ENCODE data around the gene SPATA46. TPM values are rescaled to one million over a fixed set of nuclear protein-coding genes. Genes with fewer than 3 reads are reported as not detected.
A peak's percentile ranks its signal among the peaks of the same experiment; 100 is the strongest.

The SPATA46 gene
- total RNA-seq, 1 experiment from 2014 or later: not detected

GRCh38 chr1:162386292-162387225 is 9.9 kb upstream of the SPATA46 start:
- H3K36me3 ChIP-seq (replicated peaks; ENCODE audit: control insufficient read depth, insufficient read depth, low read length): peaks cover 2% of the 10 kb centered on the region
- H3K4me3 ChIP-seq (ENCODE audit: insufficient read depth, low read depth, low read length): no peak overlapping the region
- no peaks in the 10 kb centered on the region for H3K27me3 ChIP-seq (ENCODE audit: control insufficient read depth, insufficient read depth, low read length)
- peak; percentile 7 for DNase-seq

DNA sequence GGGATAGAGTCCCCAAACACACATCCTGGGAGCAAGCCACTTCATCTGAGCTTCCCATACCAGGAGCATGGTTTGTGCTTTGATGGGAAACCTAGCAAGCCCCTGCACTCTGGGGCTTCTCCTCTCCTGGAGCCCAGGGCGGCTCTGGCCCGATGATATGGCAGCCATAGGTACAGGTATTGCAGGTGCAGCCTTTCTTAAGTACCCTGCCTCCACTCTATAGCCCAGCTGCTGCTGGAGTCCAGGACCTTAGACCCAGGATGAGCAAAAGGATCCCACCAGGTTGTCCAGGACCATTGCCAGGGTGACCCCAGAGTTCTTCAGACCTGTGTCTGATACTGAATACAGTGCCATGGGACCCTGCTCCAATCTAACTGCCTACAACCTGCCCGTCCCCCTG is 9.0 kb upstream of the SPATA46 start:
- peaks cover 2% of the 10 kb centered on the region for H3K36me3 ChIP-seq (replicated peaks; ENCODE audit: control insufficient read depth, insufficient read depth, low read length)
- H3K27me3 ChIP-seq (ENCODE audit: control insufficient read depth, insufficient read depth, low read length): no peaks in the 10 kb centered on the region
- DNase-seq: peak; percentile 6
- no peak overlapping the region for H3K4me3 ChIP-seq (ENCODE audit: insufficient read depth, low read depth, low read length)

DNA sequence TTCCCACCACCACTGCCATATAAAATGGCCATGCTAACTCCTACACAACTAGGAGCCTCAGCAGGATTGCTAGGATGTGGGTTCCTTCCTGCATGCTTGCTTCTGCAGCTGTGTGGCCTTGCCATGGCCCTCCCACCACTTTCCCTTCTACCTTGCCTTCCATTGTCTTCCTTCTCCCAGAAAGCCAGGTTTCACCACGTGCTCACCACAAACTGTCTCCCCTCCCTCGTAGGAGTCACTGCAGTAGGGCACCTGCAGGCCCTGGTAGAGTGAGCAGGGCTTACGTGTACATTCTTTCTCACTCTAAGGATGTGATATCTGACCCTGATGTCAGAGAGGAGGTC is 8.6 kb upstream of the SPATA46 start:
- H3K4me3 ChIP-seq (ENCODE audit: insufficient read depth, low read depth, low read length): no peak overlapping the region
- peaks cover 2% of the 10 kb centered on the region for H3K36me3 ChIP-seq (replicated peaks; ENCODE audit: control insufficient read depth, insufficient read depth, low read length)
- H3K27me3 ChIP-seq (ENCODE audit: control insufficient read depth, insufficient read depth, low read length): no peaks in the 10 kb centered on the region
- no peak for DNase-seq

- peak; percentile 31 for DNase-seq
- no peaks in the 10 kb centered on the region for H3K27me3 ChIP-seq (ENCODE audit: control insufficient read depth, insufficient read depth, low read length)
These were observed 8.1 kb upstream of the SPATA46 start for GRCh38 chr1:162384601-162385279.

GRCh38 chr1:162384116-162384515 is 7.5 kb upstream of the SPATA46 start:
- peak; percentile 14 for DNase-seq
- Histone ChIP-seq H3K36me3 (replicated peaks; ENCODE audit: control insufficient read depth, insufficient read depth, low read length) (peaks cover 2% of the 10 kb centered on the region), H3K4me3 (ENCODE audit: insufficient read depth, low read depth, low read length) (no peak overlapping the region), H3K27me3 (ENCODE audit: control insufficient read depth, insufficient read depth, low read length) (no peaks in the 10 kb centered on the region)

More at GRCh38 chr1:162384601-162385279, 8.1 kb upstream of the SPATA46 start:
- H3K36me3 ChIP-seq (replicated peaks; ENCODE audit: control insufficient read depth, insufficient read depth, low read length): peaks cover 2% of the 10 kb centered on the region
- H3K4me3 ChIP-seq (ENCODE audit: insufficient read depth, low read depth, low read length): no peak overlapping the region

- DNase-seq: peak; percentile 19
- H3K4me3 ChIP-seq (ENCODE audit: insufficient read depth, low read depth, low read length): no peak overlapping the region
- H3K27me3 ChIP-seq (ENCODE audit: control insufficient read depth, insufficient read depth, low read length): no peaks in the 10 kb centered on the region
- peaks cover 2% of the 10 kb centered on the region for H3K36me3 ChIP-seq (replicated peaks; ENCODE audit: control insufficient read depth, insufficient read depth, low read length)
These were observed 6.9 kb upstream of the SPATA46 start for GRCh38 chr1:162383516-162383915.

- DNase-seq: no peak
- H3K4me3 ChIP-seq (ENCODE audit: insufficient read depth, low read depth, low read length): no peak overlapping the region
These were observed 6.4 kb upstream of the SPATA46 start for GRCh38 chr1:162383091-162383490.

GRCh38 chr1:162381941-162382750 is 5.5 kb upstream of the SPATA46 start:
- peaks cover 2% of the 10 kb centered on the region for H3K36me3 ChIP-seq (replicated peaks; ENCODE audit: control insufficient read depth, insufficient read depth, low read length)
- no peak overlapping the region for H3K4me3 ChIP-seq (ENCODE audit: insufficient read depth, low read depth, low read length)
- peak; percentile 20 for DNase-seq
- H3K27me3 ChIP-seq (ENCODE audit: control insufficient read depth, insufficient read depth, low read length): no peaks in the 10 kb centered on the region

More at GRCh38 chr1:162383091-162383490, 6.4 kb upstream of the SPATA46 start:
- Histone ChIP-seq H3K27me3 (ENCODE audit: control insufficient read depth, insufficient read depth, low read length) (no peaks in the 10 kb centered on the region), H3K36me3 (replicated peaks; ENCODE audit: control insufficient read depth, insufficient read depth, low read length) (peaks cover 2% of the 10 kb centered on the region)

DNA sequence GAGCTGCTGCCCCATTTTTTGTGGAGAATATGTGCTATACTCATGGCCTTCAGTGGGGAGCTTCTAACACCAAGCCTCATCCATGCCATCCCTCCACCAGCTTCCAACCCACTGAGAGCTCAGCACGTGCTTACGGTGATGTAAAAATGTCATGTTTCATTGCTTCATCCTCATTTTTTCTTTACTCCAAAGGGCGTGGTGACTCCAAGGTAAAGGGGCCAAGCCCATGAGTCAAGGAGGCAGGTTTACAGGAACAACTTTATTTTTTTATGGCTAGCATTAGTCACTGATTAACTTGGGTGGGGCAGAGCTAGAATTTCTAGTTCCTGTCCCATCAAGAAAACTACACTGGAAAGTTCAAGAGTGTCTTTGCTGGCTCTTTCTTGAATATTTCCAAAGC is 4.7 kb upstream of the SPATA46 start, which contains the start of gene C1orf226:
Gene C1orf226, plus strand, starts transcription at position 346 of the 400 bp plus-strand sequence. CDS start 174 bp downstream, outside the sequence.
- Histone ChIP-seq H3K4me3 (ENCODE audit: insufficient read depth, low read depth, low read length) (no peak within 1 kb of the TSS), H3K36me3 (replicated peaks; ENCODE audit: control insufficient read depth, insufficient read depth, low read length) (peaks cover 2% of the 10 kb centered on the region), H3K27me3 (ENCODE audit: control insufficient read depth, insufficient read depth, low read length) (no peaks in the 10 kb centered on the region)
- DNase-seq: peak; percentile 5

DNA sequence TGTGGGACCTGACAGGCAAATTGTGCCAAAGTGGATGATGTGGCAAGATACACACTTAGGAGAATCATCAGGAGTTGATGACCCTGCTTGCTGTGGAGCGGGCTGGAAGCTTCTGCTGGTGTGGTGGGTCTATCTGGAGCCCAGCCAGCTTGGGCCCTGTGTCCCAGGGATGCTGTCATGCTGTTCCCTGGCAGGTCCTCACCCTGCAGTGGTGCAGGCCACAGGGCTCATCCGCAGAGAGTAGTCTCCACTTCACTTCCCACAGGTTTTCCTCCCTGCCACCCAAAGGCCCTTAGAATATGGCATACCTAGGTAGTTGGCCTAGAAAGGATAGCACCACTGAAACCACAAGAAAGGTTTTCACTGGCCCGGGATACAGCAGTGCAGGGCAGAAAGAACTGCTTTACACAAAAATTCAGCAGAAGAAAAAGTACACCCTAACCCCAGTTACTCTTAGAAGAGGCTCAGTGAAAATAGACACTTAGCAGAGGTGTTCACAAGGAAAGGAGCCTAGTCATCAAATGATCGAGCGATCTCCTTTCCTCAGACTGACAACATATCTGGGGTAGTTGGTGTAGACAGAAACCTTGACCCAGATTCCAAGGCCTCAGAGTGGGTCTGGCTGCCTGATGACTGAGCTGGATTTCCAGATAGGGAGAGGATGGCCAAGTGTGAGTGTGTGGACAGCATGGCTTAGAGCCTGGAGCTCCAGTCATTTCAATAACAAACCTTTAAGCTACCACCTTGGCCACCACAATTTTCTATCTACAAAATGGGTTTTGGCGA is 3.6 kb upstream of the SPATA46 start:
- no peak for DNase-seq
- H3K36me3 ChIP-seq (replicated peaks; ENCODE audit: control insufficient read depth, insufficient read depth, low read length): peaks cover 2% of the 10 kb centered on the region
- no peak overlapping the region for H3K4me3 ChIP-seq (ENCODE audit: insufficient read depth, low read depth, low read length)
- H3K27me3 ChIP-seq (ENCODE audit: control insufficient read depth, insufficient read depth, low read length): no peaks in the 10 kb centered on the region

DNA sequence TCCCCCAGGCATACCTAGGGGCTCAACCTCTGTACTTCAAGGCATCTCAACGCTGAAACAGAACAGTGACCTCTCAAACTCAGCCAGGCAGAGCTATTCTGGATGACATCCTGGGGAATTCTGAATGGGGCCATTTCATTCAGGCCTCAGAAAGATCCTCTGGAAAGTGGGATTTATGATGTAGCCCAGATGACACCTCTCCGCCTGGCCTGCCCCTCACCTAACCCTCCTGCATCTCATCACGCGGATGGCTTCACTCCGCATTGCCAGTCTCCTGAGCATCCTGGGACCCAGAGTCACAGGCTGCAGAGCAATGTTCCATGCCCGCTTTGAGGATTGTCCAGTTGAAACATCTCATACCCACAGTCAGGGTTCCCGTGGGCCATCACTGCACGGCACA is 1.2 kb downstream of the SPATA46 start:
- Histone ChIP-seq H3K4me3 (ENCODE audit: insufficient read depth, low read depth, low read length) (no peak overlapping the region), H3K27me3 (ENCODE audit: control insufficient read depth, insufficient read depth, low read length) (no peaks in the 10 kb centered on the region), H3K36me3 (replicated peaks; ENCODE audit: control insufficient read depth, insufficient read depth, low read length) (no peaks in the 10 kb centered on the region)
- no peak for DNase-seq

DNA sequence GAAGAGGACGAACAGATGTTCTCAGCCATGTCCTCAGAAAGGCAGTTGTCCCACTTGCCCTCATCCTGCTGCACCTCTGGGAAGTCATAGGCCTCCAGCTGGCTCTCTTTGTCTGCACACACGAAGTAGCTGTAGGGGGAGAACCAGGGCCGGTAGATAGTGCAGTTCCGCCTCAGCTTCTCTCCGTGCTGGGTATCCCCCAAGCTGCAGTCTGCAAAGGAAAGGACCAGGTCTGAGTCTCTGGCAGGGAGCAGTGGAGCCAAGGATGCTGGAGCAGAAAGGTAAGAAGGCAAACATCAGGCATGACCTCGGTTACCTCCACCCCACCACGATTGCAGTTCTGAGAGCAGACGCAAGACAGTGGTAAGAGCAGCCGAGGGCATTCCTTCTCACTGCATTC is 2.2 kb downstream of the SPATA46 start:
- no peaks in the 10 kb centered on the region for H3K36me3 ChIP-seq (replicated peaks; ENCODE audit: control insufficient read depth, insufficient read depth, low read length)
- no peak for DNase-seq
- H3K4me3 ChIP-seq (ENCODE audit: insufficient read depth, low read depth, low read length): no peak overlapping the region

DNA sequence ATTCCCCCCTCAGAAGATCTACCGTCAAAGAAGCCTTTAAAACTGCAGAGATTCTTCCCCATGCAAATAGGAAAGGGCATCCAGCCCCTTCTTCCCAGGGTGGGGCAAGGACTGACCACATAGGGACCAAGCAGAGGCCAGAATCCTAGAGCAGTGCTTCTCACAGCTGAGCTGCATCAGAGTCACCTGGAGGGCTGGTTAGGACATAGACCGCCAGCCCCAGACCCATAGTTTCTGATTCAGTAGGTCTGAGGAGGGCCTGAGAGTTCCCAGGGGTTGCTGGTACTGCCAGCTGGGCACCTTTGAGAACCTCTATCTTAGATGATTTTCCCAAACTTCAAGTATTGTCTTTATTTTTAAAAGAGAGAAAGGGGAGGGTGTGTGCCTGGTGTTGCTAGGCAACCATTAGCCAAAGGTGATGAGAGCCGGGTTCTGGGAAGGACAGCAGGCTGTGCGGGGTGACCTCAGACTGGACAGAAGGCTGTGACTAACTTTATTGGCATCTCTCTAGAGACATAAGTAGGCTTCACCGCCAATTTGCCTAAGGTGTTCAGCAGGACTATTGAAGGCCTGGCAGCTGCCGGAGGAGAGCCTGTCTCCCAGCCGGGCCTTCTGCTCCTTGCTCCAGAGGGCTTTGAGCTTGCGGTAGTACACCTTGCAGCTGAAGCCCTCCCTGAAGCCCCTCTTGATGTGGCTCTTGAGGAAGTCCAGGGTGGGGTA is 3.0 kb downstream of the SPATA46 start:
- H3K36me3 ChIP-seq (replicated peaks; ENCODE audit: control insufficient read depth, insufficient read depth, low read length): no peaks in the 10 kb centered on the region
- no peaks in the 10 kb centered on the region for H3K27me3 ChIP-seq (ENCODE audit: control insufficient read depth, insufficient read depth, low read length)
- H3K4me3 ChIP-seq (ENCODE audit: insufficient read depth, low read depth, low read length): no peak overlapping the region
- DNase-seq: no peak

More for the DNA sequence above, 2.2 kb downstream of the SPATA46 start:
- no peaks in the 10 kb centered on the region for H3K27me3 ChIP-seq (ENCODE audit: control insufficient read depth, insufficient read depth, low read length)
